ENCODE data around the gene AADAT. TPM values are rescaled to one million over a fixed set of nuclear protein-coding genes. Genes with fewer than 3 reads are reported as not detected.

The AADAT gene
- total RNA-seq, 1 donor from 2014 or later = 24.2 TPM

- Histone ChIP-seq H2AFZ (replicated peaks) (peak overlapping the region; percentile 86), H3F3A (ENCODE audit: low read depth) (peaks cover 6% of the 10 kb centered on the region), H3K4me1 (peaks cover 23% of the 10 kb centered on the region), H3K36me3 (no peaks in the 10 kb centered on the region), H3K9ac (no peak overlapping the region), H3K27ac (peak overlapping the region; percentile 50), H3K9me3 (ENCODE audit: low read depth) (no peaks in the 10 kb centered on the region), H3K4me2 (peak overlapping the region; percentile 94), H3K27me3 (peaks cover 44% of the 10 kb centered on the region), H3K79me2 (ENCODE audit: low read depth) (peaks cover 7% of the 10 kb centered on the region), H3K4me3 (peak overlapping the region; percentile 72), H4K20me1 (ENCODE audit: low read depth) (no peaks in the 10 kb centered on the region)
- peaks cover 2% of the 10 kb centered on the region for H3K36me3 Mint-ChIP-seq
- peaks cover 16% of the 10 kb centered on the region for H3K27me3 Mint-ChIP-seq (ENCODE audit: insufficient read depth, low read depth)
- peaks cover 13% of the 10 kb centered on the region for H3K4me1 Mint-ChIP-seq
- no peak overlapping the region for H3K27ac Mint-ChIP-seq
- H3K4me3 Mint-ChIP-seq = peak overlapping the region; percentile 91
- TF ChIP-seq EZH2 (IDR thresholded peaks at IDR 0.05) (peak; percentile 56), CTCF (IDR thresholded peaks at IDR 0.05) (no peak), EZH2phosphoT487 (IDR thresholded peaks at IDR 0.05) (peak; percentile 22)
- no peaks in the 10 kb centered on the region for H3K9me3 Mint-ChIP-seq
- DNase-seq (ENCODE audit: low spot score) = peak; percentile 58
Measured at GRCh38 chr4:170025523-170026252, 64.1 kb downstream of the AADAT start.

- DNase-seq (ENCODE audit: low spot score) = no peak
- Mint-ChIP-seq H3K27ac (no peak overlapping the region), H3K4me3 (no peak overlapping the region), H3K9me3 (no peaks in the 10 kb centered on the region), H3K4me1 (peaks cover 9% of the 10 kb centered on the region), H3K27me3 (ENCODE audit: insufficient read depth, low read depth) (peaks cover 11% of the 10 kb centered on the region), H3K36me3 (no peaks in the 10 kb centered on the region)
- Histone ChIP-seq H3K4me1 (peaks cover 30% of the 10 kb centered on the region), H3K36me3 (no peaks in the 10 kb centered on the region), H3K79me2 (ENCODE audit: low read depth) (peaks cover 7% of the 10 kb centered on the region), H3K4me2 (no peak overlapping the region), H3F3A (ENCODE audit: low read depth) (peaks cover 6% of the 10 kb centered on the region), H4K20me1 (ENCODE audit: low read depth) (no peaks in the 10 kb centered on the region), H3K4me3 (no peak overlapping the region), H3K9me3 (ENCODE audit: low read depth) (no peaks in the 10 kb centered on the region), H2AFZ (replicated peaks) (no peak overlapping the region), H3K27me3 (peaks cover 19% of the 10 kb centered on the region), H3K9ac (no peak overlapping the region), H3K27ac (no peak overlapping the region)
- no peak for TF ChIP-seq CTCF (IDR thresholded peaks at IDR 0.05)
- no peak for TF ChIP-seq EZH2 (IDR thresholded peaks at IDR 0.05)
- no peak for TF ChIP-seq EZH2phosphoT487 (IDR thresholded peaks at IDR 0.05)
Measured at GRCh38 chr4:170022211-170022610, 67.5 kb downstream of the AADAT start.

GRCh38 chr4:170017252-170017651 lies 72.5 kb downstream of the AADAT start:
- H3K9me3 Mint-ChIP-seq = no peaks in the 10 kb centered on the region
- Histone ChIP-seq H2AFZ (replicated peaks) (no peak overlapping the region), H3K4me1 (peaks cover 28% of the 10 kb centered on the region), H3K36me3 (no peaks in the 10 kb centered on the region), H3K27ac (no peak overlapping the region), H4K20me1 (ENCODE audit: low read depth) (no peaks in the 10 kb centered on the region), H3K9ac (no peak overlapping the region), H3K9me3 (ENCODE audit: low read depth) (no peaks in the 10 kb centered on the region), H3K4me3 (no peak overlapping the region), H3K4me2 (no peak overlapping the region), H3K79me2 (ENCODE audit: low read depth) (peaks cover 7% of the 10 kb centered on the region), H3K27me3 (no peaks in the 10 kb centered on the region), H3F3A (ENCODE audit: low read depth) (no peaks in the 10 kb centered on the region)
- no peak for DNase-seq (ENCODE audit: low spot score)
- H3K4me3 Mint-ChIP-seq = no peak overlapping the region
- no peak for TF ChIP-seq CTCF (IDR thresholded peaks at IDR 0.05)
- TF ChIP-seq EZH2phosphoT487 (IDR thresholded peaks at IDR 0.05) = no peak
- TF ChIP-seq EZH2 (IDR thresholded peaks at IDR 0.05) = no peak
- no peaks in the 10 kb centered on the region for H3K36me3 Mint-ChIP-seq
- peaks cover 4% of the 10 kb centered on the region for H3K27me3 Mint-ChIP-seq (ENCODE audit: insufficient read depth, low read depth)
- H3K4me1 Mint-ChIP-seq = peaks cover 40% of the 10 kb centered on the region
- no peak overlapping the region for H3K27ac Mint-ChIP-seq
